ENCODE results near the gene SUGP2.
"Not testable (repeated sequence)": the region's sequence is repeated elsewhere in the genome, so short reads cannot be mapped to it uniquely, and the experiment has no call there.

Gene SUGP2

GRCh38 chr19:18987456-18987855, 45.9 kb downstream of the SUGP2 start:
- no peak for DNase-seq

- DNase-seq, result no peak
Measured at GRCh38 chr19:18985257-18985656, 48.1 kb downstream of the SUGP2 start.

- no peak for DNase-seq
Measured at GRCh38 chr19:18984251-18984650, 49.1 kb downstream of the SUGP2 start.

GRCh38 chr19:18982669-18983068, 50.6 kb downstream of the SUGP2 start:
- no peak for DNase-seq

- DNase-seq, result no peak
Measured at GRCh38 chr19:18980432-18981020, 52.8 kb downstream of the SUGP2 start.

DNA sequence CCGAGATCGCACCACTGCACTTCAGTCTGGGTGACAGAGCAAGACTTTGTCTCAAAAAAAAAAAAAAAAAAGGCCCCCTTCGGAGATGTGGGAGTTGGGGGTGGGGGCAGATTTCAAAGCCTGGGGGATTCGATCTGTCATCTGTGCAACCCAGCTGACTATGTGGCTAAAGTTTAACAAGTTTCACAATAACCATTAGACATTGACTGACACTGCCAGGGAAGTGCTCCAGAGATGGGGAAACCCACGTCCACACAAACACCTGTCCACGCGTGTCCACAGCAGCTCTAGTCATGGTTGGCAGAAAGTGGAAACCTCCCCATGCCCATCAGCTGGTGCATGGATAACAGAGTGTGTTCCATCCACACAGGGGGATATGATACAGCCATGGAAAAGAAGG, 54.7 kb downstream of the SUGP2 start:
- DNase-seq, result no peak

DNA sequence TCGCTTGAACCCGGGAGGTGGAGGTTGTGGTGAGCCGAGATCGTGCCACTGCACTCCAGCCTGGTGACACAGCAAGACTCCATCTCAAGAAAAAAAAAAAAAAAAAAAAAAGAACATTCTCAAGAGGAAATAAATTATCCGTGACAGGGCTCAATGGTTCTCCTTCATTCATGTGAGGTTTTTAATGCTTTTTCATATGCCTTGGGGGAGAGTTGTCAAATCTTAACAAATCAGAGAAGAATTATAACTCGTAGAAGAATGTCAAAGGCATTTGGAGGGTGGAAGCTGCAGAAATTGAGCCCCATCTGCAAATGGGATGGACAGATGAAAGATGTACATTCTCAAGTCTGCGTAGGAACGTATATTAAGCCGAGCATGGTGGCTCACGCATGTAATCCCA, 57.4 kb downstream of the SUGP2 start:
- DNase-seq, result peak; percentile 21

DNA sequence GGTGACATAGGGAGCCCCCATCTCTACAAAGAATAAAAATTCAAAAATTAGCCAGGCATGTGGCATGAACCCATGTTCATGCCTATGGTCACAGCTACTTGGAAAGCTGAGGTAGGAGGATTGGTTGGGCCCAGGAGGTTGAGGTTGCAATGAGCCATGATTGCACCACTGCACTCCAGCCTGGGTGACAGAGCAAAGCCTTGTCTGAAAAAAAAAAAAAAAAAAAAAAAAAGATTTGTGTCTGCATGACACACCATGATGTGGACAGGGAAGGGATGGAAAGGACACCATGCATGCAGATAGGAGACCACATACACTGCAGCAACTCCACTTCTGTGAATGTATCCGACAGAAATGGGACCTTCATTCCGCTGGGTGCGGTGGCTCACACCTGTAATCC, 58.3 kb downstream of the SUGP2 start:
- no peak for DNase-seq

GRCh38 chr19:18972851-18973250, 60.5 kb downstream of the SUGP2 start:
- no peak for DNase-seq

- no peak for DNase-seq
Measured at GRCh38 chr19:18972301-18972811, 61.0 kb downstream of the SUGP2 start.

DNA sequence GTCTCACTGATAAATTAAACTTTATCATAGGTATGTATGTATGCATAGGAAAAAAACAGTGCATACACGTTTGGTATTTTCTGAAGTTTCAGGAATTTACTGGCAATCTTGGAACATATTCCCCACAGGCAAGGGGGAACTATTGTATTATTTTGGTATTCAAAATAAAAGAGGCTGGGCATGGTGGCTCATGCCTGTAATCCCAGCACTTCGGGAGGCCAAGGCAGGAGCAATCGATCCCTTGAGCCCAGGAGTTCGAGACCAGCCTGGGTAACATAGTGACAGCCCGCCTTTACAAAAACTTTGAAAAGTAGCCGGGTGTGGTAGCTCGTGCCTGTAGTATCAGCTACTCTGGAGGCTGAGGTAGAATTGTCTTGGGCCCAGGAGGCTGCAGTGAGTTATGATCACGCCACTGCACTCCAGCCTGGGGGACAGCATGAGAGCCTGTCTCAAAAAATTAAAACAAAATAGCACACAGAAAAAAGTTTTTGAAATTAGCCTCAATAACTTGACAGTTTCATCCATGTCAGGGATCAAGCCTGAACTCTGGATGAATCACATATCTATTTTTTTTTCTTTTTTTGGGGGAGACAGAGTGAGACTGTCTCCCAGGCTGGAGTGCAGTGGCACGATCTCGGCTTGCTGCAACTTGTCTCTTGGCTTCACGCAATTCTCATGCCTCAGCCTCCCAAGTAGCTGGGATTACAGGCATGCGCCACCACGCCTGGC, 63.2 kb downstream of the SUGP2 start:
- no peak for DNase-seq

DNA sequence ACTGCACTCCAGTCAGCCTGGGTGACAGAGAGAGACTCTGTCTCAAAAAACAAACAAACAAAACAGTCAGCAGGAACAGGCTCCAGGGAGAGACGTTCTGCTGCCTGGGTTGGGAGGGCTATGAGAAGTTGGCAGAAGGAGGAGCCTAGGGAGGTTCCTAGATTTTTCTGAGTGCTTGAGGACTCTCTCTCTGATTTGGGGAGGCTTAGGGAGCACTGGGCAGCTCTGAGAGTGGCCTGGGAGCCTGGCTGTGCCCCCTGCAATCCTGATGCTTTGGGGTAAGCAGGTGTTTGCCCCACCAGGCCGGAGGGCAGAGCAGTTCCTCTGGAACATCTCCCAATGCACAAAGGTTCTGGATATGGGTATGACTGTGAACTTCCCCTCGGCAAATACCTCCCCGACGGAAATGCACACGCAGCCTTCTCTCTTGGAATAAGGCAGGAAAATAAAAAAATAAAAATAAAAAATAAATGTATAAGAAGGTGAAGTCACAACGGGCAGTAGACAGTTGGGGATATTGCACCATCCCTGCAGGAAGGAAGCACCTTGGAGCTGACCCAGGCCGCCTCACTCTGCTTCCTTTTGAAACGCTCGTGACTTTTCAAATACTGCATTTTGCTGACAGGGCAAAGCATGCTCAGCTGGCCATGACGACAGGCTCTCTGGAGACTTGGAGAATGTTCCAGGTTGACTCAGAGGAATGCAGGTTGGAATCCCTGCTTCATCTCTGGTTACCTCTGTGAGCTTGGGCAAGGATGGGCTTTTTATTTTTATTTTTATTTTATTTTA, 65.8 kb downstream of the SUGP2 start:
- DNase-seq, result peak; percentile 82

DNA sequence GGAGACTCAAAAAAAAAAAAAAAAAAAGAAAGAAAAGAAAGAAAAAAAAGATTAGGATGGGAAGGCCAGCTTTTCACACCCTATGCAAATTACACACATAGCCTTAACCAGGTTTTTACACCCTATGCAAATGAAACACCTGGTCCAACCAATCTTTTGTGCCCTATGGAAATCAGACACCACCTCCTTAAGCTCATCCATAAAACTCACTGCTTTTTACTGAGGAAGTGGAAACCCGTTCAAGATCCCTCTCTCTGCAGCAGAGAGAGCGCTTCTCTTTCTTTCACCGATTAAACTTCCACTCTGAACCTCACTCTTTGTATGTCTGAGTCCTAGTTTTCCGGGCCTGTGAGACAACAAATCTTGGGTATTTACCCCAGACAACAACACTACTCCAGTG, 67.0 kb downstream of the SUGP2 start:
- DNase-seq, result no peak

- no peak for DNase-seq
Measured at GRCh38 chr19:18964121-18964520, 69.2 kb downstream of the SUGP2 start.

GRCh38 chr19:18961767-18962620, 71.3 kb downstream of the SUGP2 start:
- no peak for DNase-seq

DNA sequence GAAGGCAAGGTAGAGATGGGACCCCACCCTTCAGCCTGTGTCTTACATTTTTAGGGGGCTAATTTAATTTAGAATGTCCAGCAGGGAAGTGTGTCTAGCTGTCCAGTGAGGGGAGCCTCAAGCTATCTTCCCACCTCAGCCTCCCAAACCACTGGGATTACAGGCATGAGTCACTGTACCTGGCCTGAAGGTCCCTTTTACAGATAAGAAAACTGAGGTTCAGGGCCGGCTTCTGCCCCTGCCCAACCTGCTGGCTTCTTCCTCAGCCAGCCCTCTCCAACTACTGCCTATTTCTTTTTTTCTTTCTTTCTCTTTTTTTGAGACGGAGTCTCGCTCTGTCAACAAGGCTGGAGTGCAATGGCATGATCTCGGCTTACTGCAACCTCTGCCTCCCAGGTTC, 72.9 kb downstream of the SUGP2 start:
- no peak for DNase-seq

DNA sequence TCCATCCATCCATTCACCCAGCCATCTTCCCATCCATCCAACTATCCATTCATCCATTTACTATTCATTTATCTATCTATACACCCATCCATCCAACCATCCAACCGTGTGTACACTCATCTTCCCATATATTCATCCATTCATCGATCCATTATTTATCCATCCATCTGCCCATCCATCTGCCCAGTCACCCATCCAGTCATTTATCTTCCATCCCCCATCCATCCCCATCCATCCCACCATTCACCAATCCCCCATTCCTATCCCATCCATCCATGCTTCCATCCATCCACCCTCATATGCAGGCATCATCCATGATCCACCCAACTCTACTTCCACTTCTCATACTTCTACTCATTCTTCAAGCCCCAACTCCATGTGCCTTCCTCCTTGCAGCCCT, 78.3 kb downstream of the SUGP2 start:
- DNase-seq, result no peak

DNA sequence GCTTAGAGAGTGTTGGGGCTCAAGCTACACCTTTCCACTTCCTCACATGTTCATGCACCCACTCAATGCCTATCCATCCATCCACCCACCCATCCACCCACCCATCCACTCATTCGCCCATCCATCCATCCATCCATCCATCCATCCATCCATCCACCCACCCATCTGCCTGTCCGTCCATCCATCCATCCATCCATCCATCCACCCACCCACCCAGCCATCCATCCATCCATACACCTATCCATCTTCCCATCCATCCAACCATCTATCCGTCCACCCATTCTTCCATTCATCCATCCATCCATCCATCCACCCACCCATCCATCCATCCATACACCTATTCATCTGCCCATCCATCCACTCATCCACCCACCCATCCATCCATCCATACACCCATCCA, 79.2 kb downstream of the SUGP2 start:
- no peak for DNase-seq

DNA sequence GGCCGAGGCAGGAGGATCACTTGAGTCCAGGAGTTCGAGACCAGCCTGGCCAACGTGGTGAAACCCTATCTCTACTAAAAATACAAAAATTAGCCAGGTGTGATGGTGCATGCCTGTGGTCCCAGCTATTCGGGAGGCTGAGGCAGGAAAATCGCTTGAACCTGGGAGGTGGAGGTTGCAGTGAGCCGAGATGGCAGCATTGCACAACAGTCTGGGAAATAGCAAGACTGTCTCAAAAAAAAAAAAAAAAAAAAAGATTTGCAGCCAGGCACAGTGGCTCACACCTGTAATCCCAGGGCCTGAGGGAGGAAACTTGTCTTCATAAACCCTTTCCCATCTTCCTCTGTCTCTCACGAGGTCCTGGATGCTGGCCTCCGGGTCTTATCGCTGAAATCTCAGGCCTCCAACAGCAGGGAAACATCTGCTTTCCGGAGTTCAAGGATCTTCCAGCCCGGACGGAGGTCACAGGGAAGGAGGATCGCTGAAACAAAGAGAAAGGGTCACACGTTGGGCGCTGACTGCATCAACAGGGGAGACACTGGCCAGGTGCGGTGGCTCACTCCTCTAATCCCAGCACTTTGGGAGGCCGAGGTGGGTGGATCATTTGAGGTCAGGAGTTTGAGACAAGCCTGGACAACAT, 80.8 kb downstream of the SUGP2 start:
- not testable (repeated sequence) for DNase-seq

DNA sequence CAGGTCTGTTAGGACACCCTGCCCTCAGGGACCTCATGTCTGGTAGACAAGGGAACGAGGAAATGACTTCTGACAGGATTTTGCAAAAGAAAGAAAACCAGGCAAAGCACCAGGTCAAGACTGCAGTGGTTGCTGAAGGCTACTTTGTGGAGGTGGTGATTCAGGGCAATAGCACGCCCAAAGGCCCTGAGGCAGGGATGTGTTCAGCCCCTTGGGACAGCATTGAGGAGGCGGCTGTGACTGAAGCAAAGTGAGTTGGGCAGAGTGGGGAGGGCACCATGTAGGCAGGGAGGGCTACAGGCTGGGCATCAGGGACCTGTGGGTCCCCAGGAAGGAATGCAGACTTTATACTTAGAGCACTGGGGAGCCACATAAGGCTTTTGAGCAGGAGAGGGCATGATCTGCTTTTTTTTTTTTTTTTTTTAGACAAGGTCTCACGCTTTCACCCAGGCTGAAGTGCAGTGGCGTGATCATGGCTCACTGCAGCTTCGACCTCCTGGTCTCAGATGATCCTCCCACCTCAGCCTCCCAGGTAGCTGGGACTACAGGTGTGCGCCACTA, 81.5 kb downstream of the SUGP2 start:
- DNase-seq, result no peak

DNA sequence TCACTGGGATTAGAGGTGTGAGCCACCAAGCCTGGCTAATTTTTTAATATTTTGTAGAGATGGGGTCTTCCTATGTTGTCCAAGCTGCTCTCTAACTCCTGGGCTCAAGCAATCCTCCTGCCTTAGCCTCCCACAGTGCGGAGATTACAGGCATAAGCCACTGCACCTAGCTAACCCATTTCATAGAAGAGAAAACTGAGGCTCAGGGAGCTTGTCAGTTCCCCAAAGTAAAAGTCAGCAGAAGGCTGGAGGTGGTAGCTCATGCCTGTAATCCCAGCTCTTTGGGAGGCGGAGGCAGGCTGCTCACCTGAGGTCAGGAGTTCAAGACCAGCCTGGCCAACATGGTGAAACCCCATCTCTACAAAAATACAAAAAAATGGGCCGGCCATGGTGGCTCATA, 83.5 kb downstream of the SUGP2 start:
- DNase-seq, result no peak

GRCh38 chr19:18948976-18949356, 84.4 kb downstream of the SUGP2 start:
- DNase-seq, result no peak

Data from DMS79 (cell line).